ENCODE measurements around the gene GTF2H1.

Gene GTF2H1

DNA sequence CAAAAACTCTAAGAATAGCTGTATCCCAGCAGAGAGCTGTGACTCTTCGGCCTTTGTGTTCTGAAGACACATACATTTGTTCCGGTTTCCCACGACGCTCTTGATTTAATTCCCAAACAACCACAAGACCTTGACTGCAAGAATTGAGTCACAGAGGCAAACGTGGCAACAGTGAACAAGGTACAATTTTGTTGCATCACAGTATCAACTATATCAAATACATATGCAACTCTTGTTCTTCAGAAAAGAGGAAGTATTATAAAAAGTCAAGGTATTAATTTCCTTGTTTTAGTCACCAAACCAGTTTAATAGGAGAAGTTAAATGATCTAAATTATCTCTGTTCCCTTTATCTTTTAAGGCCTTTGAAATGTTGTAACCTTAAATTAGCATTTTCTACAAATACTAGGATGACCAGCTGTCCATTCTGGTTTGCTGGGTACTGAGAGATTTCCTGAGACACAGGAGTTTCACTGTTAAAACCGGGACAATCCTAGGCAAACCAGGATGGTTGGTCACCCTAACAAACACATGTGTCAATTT lies 11.5 kb upstream of the GTF2H1 start:
- DNase-seq (ENCODE audit: low read depth) = peak; percentile 92
- TF ChIP-seq, protein P1, sequence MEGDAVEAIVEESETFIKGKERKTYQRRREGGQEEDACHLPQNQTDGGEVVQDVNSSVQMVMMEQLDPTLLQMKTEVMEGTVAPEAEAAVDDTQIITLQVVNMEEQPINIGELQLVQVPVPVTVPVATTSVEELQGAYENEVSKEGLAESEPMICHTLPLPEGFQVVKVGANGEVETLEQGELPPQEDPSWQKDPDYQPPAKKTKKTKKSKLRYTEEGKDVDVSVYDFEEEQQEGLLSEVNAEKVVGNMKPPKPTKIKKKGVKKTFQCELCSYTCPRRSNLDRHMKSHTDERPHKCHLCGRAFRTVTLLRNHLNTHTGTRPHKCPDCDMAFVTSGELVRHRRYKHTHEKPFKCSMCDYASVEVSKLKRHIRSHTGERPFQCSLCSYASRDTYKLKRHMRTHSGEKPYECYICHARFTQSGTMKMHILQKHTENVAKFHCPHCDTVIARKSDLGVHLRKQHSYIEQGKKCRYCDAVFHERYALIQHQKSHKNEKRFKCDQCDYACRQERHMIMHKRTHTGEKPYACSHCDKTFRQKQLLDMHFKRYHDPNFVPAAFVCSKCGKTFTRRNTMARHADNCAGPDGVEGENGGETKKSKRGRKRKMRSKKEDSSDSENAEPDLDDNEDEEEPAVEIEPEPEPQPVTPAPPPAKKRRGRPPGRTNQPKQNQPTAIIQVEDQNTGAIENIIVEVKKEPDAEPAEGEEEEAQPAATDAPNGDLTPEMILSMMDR (conservative IDR thresholded peaks at IDR 0.05; ENCODE audit: low read depth, low read length) = no peak

DNA sequence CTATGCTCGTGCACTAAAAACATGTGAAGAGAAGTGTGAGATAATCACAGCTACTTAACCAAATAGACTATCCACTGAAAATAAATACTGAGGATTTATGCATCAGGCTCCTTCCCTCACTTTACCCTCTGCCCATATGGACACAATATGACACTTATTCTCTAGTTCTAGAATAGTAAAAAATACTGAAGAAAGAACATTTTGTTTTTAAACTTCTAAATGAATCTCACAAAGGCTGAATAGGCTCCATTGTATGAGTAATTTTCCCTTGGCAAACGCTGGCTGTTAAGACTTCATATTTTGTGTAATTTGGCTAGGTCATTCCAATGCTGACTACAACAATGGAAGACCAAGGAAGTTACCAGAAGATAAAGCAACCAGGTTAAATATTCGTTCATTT lies 10.4 kb upstream of the GTF2H1 start:
- peak; percentile 42 for DNase-seq (ENCODE audit: low read depth)
- TF ChIP-seq, protein P1 (conservative IDR thresholded peaks at IDR 0.05; ENCODE audit: low read depth, low read length) = no peak
- H3K4me3 ChIP-seq (ENCODE audit: low read depth, low read length) = no peak overlapping the region

More for the DNA sequence above, 11.5 kb upstream of the GTF2H1 start:
- no peak overlapping the region for H3K4me3 ChIP-seq (ENCODE audit: low read depth, low read length)

GRCh38 chr11:18312663-18313420 lies 9.5 kb upstream of the GTF2H1 start:
- H3K4me3 ChIP-seq (ENCODE audit: low read depth, low read length) = no peak overlapping the region
- peak; percentile 81 for DNase-seq (ENCODE audit: low read depth)
- TF ChIP-seq, protein P1 (conservative IDR thresholded peaks at IDR 0.05; ENCODE audit: low read depth, low read length) = no peak

DNA sequence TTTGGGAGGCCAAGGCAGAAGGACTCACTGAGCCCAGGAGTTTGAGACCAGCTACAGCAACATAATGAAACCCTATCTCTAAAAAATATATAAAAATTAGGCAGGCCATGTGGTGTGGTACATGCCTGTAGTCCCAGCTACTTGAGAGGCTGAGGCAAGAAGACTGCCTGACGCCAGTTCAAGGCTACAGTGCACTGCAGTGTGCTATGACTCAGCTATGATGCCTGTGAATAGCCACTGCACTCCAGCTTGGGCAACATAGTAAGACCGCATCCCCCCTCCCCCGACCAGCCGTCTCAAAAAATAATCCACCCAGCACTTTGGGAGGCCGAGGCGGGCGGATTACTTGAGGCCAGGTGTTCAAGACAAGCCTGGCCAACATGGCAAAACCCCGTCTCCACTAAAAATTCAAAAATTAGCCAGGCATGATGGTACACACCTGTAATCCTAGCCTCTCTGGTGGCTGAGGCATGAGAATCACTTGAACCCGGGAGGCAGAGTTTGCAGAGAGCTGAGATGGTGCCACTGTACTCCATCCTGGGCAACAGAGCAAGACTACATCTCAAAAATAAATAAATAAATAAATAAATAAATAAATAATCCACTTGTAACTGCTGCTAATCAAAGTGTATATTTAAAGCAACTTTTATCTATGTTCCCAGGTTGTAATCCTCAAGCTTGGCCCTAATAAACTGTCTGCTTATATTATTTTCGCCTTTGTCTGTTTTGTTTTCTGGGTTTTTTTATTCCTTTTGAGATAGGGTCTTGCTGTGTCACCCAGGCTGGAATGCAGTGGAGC lies 8.2 kb upstream of the GTF2H1 start:
- TF ChIP-seq, protein P1 (conservative IDR thresholded peaks at IDR 0.05; ENCODE audit: low read depth, low read length) = no peak
- DNase-seq (ENCODE audit: low read depth) = peak; percentile 75
- no peak overlapping the region for H3K4me3 ChIP-seq (ENCODE audit: low read depth, low read length)

DNA sequence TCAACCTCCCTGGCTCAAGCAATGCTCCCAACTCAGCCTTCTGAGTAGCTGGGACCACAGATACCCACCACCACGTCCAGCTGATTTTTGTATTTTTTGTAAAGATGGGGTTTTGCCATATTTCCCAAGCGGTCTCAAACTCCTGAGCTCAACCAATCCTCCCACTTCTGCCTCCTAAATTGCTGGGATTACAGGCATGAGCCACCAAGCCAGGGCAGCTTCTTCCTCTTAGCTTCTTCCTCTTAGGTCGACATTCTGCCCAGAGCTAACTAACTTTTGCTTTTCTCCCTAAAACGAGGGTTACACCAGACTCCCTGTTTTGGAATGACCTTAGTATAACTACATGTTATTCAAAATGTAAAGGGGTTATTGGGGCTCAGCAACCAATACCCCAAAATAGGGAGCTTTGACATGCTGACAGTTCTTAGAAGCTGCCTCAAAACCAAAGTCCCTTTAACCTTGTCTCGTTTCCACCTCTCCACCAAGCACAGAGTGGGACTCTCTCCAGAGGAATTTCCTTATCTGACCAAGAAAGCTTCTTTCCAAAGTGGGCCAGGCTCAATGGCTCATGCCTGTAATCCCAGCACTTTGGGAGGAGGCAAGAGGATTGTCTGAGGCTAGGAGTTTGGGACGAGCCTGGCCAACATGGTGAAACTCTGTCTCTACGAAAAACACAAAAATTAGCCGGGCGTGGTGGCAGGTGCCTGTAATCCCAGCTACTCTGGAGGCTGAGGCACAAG lies 7.4 kb upstream of the GTF2H1 start:
- no peak overlapping the region for H3K4me3 ChIP-seq (ENCODE audit: low read depth, low read length)
- no peak for DNase-seq (ENCODE audit: low read depth)
- TF ChIP-seq, protein P1 (conservative IDR thresholded peaks at IDR 0.05; ENCODE audit: low read depth, low read length) = no peak

DNA sequence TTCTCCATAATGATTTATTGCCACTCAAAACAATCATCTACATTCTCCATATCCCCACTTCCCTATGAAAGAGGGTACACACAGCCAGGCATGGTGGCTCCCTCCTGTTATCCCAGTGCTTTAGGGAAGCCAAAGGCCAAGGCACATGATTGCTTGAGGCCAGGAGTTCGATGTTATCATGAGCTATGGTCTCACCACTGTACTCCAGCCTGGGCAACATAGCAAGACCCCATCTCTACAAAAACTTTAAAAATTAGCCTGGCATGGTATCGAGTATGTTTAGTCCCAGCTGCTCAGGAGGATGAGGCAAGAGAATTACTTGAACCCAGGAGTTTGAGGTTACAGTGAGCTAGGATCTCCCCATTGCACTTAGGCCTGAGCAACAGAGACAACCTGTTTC lies 6.5 kb upstream of the GTF2H1 start:
- H3K4me3 ChIP-seq (ENCODE audit: low read depth, low read length) = no peak overlapping the region
- DNase-seq (ENCODE audit: low read depth) = no peak
- TF ChIP-seq, protein P1 (conservative IDR thresholded peaks at IDR 0.05; ENCODE audit: low read depth, low read length) = no peak

Measured in choroid plexus epithelial cell (primary cell).